Endothelial cell of umbilical vein (primary cell): ENCODE measurements around the gene GTF2F1. TPM values are rescaled to one million over a fixed set of nuclear protein-coding genes. Genes with fewer than 3 reads are reported as not detected.

Experiments
- BruUV-seq: library from RNA; stranded (reverse); fragments of 400-500 nt; replicated peaks from 2 replicates; lab custom pipeline; 2021; lab: Mats Ljungman, UMichigan
- CTCF ChIA-PET: fragments of 300-600, 350-600 bp; sonication (Branson Sonifier 250); formaldehyde crosslinking; loops from one replicate; lab custom pipeline; 2021; ENCODE audit warnings: antibody characterized with exemption, inconsistent platforms; lab: Charles Lee
- POLR2A ChIA-PET: fragments of 300-600, 350-600 bp; sonication (Branson Sonifier 250); formaldehyde crosslinking; loops from one replicate; lab custom pipeline; 2021; ENCODE audit warnings: antibody characterized with exemption, inconsistent platforms; lab: Charles Lee
- DNase-seq: peaks from one replicate; pipeline ENCODE4 v3.0.0-alpha.2; 2011; ENCODE audit warnings: low read depth, low spot score
- FAIRE-seq: peaks from 2 replicates; lab custom pipeline; 2011; peaks lifted over from hg19 to GRCh38; lab: Jason Lieb, UNC
- H2AFZ ChIP-seq: 2 replicates; pipeline ENCODE4 v1.6.0; 2012; ENCODE audit warnings: low read depth, low read length, control low read depth, inconsistent platforms
- H3K27ac ChIP-seq: 2 replicates; pipeline ENCODE4 v1.5.1; 2011; ENCODE audit warnings: low read depth, mild to moderate bottlenecking, control low read depth, low read length, moderate library complexity; ENCODE audit not compliant: insufficient read depth
- H3K27me3 ChIP-seq, 2 experiments: 2 replicates each; pipeline versions ENCODE4 v1.6.0 to v1.6.1; 2011; ENCODE audit warnings: low read length in 2 of 2, mixed read lengths in 1 of 2; ENCODE audit not compliant: control insufficient read depth in 2 of 2, insufficient read depth in 2 of 2
- H3K36me3 ChIP-seq, 2 experiments: 2 replicates in 1 of 2; 3 replicates in 1 of 2; pipeline ENCODE4 v1.5.1; 2011; ENCODE audit warnings: low read length in 2 of 2, mild to moderate bottlenecking in 1 of 2, moderate library complexity in 1 of 2; ENCODE audit not compliant: control insufficient read depth in 2 of 2, insufficient read depth in 2 of 2; ENCODE audit errors: extremely low read depth in 1 of 2
- H3K4me1 ChIP-seq: 3 replicates; pipeline ENCODE4 v1.5.1; 2011; ENCODE audit warnings: mild to moderate bottlenecking, low read length; ENCODE audit not compliant: control insufficient read depth, insufficient read depth; ENCODE audit errors: extremely low read depth
- H3K4me2 ChIP-seq: 2 replicates; pipeline ENCODE4 v1.6.1; 2011; ENCODE audit warnings: low read length, control low read depth, mixed read lengths; ENCODE audit not compliant: insufficient read depth
- H3K4me3 ChIP-seq, 3 experiments: fragments of 200-600 bp in 1 of 3; sonication (generic), shearing (Covaris generic) in 1 of 3; replicated peaks in 1 of 3; 2 replicates each; pipeline ENCODE4 v1.5.1; 2011 to 2016; ENCODE audit warnings: control low read depth in 3 of 3, low read length in 3 of 3, mild to moderate bottlenecking in 2 of 3, inconsistent platforms in 1 of 3, low read depth in 1 of 3, moderate library complexity in 1 of 3; ENCODE audit not compliant: insufficient read depth in 1 of 3
- H3K79me2 ChIP-seq: 2 replicates; pipeline ENCODE4 v1.6.0; 2012; ENCODE audit warnings: low read length, inconsistent platforms; ENCODE audit not compliant: control insufficient read depth, insufficient read depth
- H3K9ac ChIP-seq: replicated peaks from 2 replicates; pipeline ENCODE3; 2011; ENCODE audit warnings: low read length, control low read depth; ENCODE audit not compliant: insufficient read depth; ENCODE audit errors: extremely low read depth
- H3K9me1 ChIP-seq: replicated peaks from 3 replicates; pipeline ENCODE4 v1.6.0; 2011; ENCODE audit warnings: mild to moderate bottlenecking, low read length; ENCODE audit not compliant: control insufficient read depth, insufficient read depth; ENCODE audit errors: extremely low read depth
- H3K9me3 ChIP-seq: replicated peaks from 2 replicates; pipeline ENCODE4 v1.5.1; 2012; ENCODE audit warnings: low read length, inconsistent platforms; ENCODE audit not compliant: control insufficient read depth, insufficient read depth
- H4K20me1 ChIP-seq: replicated peaks from 2 replicates; pipeline ENCODE3; 2011; ENCODE audit warnings: mild to moderate bottlenecking, low read length; ENCODE audit not compliant: control insufficient read depth, insufficient read depth; ENCODE audit errors: extremely low read depth
- EZH2 ChIP-seq: IDR thresholded peaks from 2 replicates; pipeline ENCODE4 v1.6.1; 2012; ENCODE audit warnings: borderline replicate concordance, low read depth, mild to moderate bottlenecking, moderate library complexity, low read length, inconsistent platforms; ENCODE audit not compliant: severe bottlenecking
- FOS ChIP-seq: IDR thresholded peaks from 2 replicates; pipeline ENCODE4 v1.6.1; 2011; ENCODE audit warnings: mild to moderate bottlenecking, low read length, moderate library complexity, borderline replicate concordance; ENCODE audit not compliant: insufficient read depth
- GATA2 ChIP-seq: IDR thresholded peaks from 2 replicates; pipeline ENCODE4 v1.7.0; 2011; ENCODE audit warnings: low read depth, mild to moderate bottlenecking, moderate library complexity, mixed read lengths, low read length; ENCODE audit not compliant: insufficient read length, insufficient read depth
- JUN ChIP-seq: IDR thresholded peaks from 2 replicates; pipeline ENCODE4 v1.6.1; 2011; ENCODE audit warnings: borderline replicate concordance, low read depth; ENCODE audit not compliant: insufficient read length, insufficient read depth
- MYC ChIP-seq: IDR thresholded peaks from one replicate; pipeline ENCODE4 v1.6.1; 2011; ENCODE audit warnings: mild to moderate bottlenecking, low read depth, low read length
- POLR2A ChIP-seq: IDR thresholded peaks from 2 replicates; pipeline ENCODE4 v1.6.1; 2012; ENCODE audit warnings: low read depth, mild to moderate bottlenecking, control low read depth, low read length
- POLR2AphosphoS5 ChIP-seq: IDR thresholded peaks from 2 replicates; pipeline ENCODE4 v1.6.1; 2012; ENCODE audit warnings: low read depth, mild to moderate bottlenecking, control low read depth, low read length, moderate library complexity; ENCODE audit not compliant: insufficient read depth
- dilution Hi-C: fragments of 300-500 bp; cut with MboI; formaldehyde crosslinking; loops from one replicate; pipeline ENCODE4 v1.15.0; 2019; ENCODE audit warnings: low sequenced_read_pairs; ENCODE audit not compliant: extremely low pct_ligation_motif_present
- intact Hi-C: fragments of 100-400 bp; cut with micrococcal nuclease; formaldehyde crosslinking; loops from one replicate; pipeline ENCODE4 v1.10.0; 2022
- polyA plus RNA-seq, 4 experiments: library from polyadenylated mRNA; depleted of rRNA in 3 of 4; stranded (reverse) in 3 of 4; unstranded in 1 of 4; fragments of >200 nt; gene quantifications; 2 replicates each; pipeline versions ENCODE4 v1.2.1 to v1.2.3, GENCODE V29; 2011 to 2012; ENCODE audit warnings: missing spikeins in 1 of 4
- total RNA-seq: library from RNA; stranded (reverse); gene quantifications from 2 replicates; pipeline ENCODE4 v1.2.3, GENCODE V29; 2021
- TF ChIP-seq, protein P1 (sequence below), 2 donors: IDR thresholded peaks; 1 replicate in 1 of 2; 2 replicates in 1 of 2; pipeline ENCODE4 v1.5.1; 2011; ENCODE audit warnings: low read length in 2 of 2, mild to moderate bottlenecking in 2 of 2, moderate library complexity in 2 of 2, control low read depth in 1 of 2, inconsistent platforms in 1 of 2, low read depth in 1 of 2; ENCODE audit not compliant: insufficient read depth in 1 of 2; ENCODE audit errors: extremely low read depth in 1 of 2
- TF ChIP-seq, protein P2 (sequence below): IDR thresholded peaks from 2 replicates; pipeline ENCODE4 v1.6.1; 2011; ENCODE audit not compliant: insufficient read depth, insufficient read length

The GTF2F1 gene
- total and polyA plus RNA-seq, 2 donors (not counting 3 experiments of a cell fraction or from before 2014, with no cell fraction given): 44.8 to 56.4 TPM

DNA sequence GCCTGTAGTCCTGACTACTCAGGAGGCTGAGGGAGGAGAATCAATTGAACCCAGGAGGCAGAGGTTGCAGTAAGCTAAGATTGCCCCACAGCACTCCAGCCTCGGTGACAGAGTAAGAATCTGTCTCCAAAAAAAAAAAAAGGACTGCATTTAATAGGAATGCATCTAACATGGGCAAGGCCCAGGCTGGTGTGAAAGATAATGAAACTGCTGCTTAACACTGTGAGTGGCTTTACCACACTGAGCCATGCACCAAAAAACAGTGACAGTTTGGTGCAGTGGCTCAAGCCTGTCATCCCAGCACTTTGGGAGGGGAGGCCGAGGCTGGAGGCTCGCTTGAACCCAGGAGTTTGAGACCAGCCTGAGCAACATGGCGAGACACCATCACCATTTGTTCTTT is 8.6 kb downstream of the GTF2F1 start:
- ChIA-PET POLR2A (no interaction called here), CTCF (no interaction called here)
- DNase-seq: no peak
- Histone ChIP-seq H3K36me3 (peaks cover 15 to 62% of the 10 kb centered on the region in 2 experiments), H3K27me3 (no peaks in the 10 kb centered on the region), H3K4me1 (no peaks in the 10 kb centered on the region), H3K27ac (no peak overlapping the region), H3K79me2 (no peaks in the 10 kb centered on the region), H2AFZ (no peak overlapping the region), H3K9me3 (no peaks in the 10 kb centered on the region), H3K4me3 (no peak overlapping the region), H3K9ac (no peak overlapping the region), H3K9me1 (no peaks in the 10 kb centered on the region), H3K4me2 (no peak overlapping the region), H4K20me1 (no peaks in the 10 kb centered on the region)
- dilution Hi-C loops (no loop called here), intact Hi-C loops (no loop called here)
- BruUV-seq: no TSS peak
- no peak for FAIRE-seq
- TF ChIP-seq JUN (no peak), FOS (no peak), EZH2 (no peak)
- TF ChIP-seq, protein P1, sequence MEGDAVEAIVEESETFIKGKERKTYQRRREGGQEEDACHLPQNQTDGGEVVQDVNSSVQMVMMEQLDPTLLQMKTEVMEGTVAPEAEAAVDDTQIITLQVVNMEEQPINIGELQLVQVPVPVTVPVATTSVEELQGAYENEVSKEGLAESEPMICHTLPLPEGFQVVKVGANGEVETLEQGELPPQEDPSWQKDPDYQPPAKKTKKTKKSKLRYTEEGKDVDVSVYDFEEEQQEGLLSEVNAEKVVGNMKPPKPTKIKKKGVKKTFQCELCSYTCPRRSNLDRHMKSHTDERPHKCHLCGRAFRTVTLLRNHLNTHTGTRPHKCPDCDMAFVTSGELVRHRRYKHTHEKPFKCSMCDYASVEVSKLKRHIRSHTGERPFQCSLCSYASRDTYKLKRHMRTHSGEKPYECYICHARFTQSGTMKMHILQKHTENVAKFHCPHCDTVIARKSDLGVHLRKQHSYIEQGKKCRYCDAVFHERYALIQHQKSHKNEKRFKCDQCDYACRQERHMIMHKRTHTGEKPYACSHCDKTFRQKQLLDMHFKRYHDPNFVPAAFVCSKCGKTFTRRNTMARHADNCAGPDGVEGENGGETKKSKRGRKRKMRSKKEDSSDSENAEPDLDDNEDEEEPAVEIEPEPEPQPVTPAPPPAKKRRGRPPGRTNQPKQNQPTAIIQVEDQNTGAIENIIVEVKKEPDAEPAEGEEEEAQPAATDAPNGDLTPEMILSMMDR (IDR thresholded peaks at IDR 0.05; ENCODE audit: extremely low read depth in 1 of 2, insufficient read depth in 1 of 2, low read depth in 1 of 2, low read length in 2 of 2): no peak

DNA sequence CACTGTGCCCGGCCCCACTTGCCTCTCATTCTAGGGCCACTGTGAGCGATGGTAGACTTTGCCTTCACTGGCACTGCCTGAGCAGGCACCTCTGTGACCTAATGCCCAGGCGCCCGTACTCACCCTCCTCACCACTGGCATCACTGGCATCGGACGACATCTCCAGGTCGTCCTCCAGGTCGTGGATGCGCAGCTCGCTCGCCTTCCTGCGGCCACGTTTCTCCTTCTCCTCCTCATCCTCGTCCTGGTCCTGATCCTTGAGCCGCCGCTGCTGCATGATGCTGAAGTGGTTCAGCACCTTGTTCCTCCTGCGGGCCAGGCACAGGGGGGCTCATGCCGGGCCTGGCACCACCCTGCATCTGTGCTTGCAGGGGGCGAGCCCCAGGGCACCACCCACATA is 9.8 kb downstream of the GTF2F1 start:
- no peaks in the 10 kb centered on the region for H3K79me2 ChIP-seq
- no peaks in the 10 kb centered on the region for H3K4me1 ChIP-seq
- DNase-seq: no peak
- no peak overlapping the region for H3K27ac ChIP-seq
- dilution Hi-C loops (no loop called here), intact Hi-C loops (no loop called here)
- peaks cover 15 to 56% of the 10 kb centered on the region in 2 experiments for H3K36me3 ChIP-seq
- H3K9me1 ChIP-seq: no peaks in the 10 kb centered on the region
- H3K4me2 ChIP-seq: no peak overlapping the region
- H4K20me1 ChIP-seq: no peaks in the 10 kb centered on the region
- ChIA-PET POLR2A (interaction anchor here (0.6 kb wide), 1 partner anchor 1236 kb away, joined by 5 read pairs; no protein-coding TSS in a partner anchor), CTCF (no interaction called here)
- no peak overlapping the region for H2AFZ ChIP-seq
- no peak for FAIRE-seq
- no TSS peak for BruUV-seq
- H3K4me3 ChIP-seq: no peak overlapping the region
- TF ChIP-seq POLR2A (no peak), GATA2 (no peak), POLR2AphosphoS5 (no peak), EZH2 (no peak), FOS (no peak), MYC (no peak), JUN (no peak)
- TF ChIP-seq, protein P1 (IDR thresholded peaks at IDR 0.05; ENCODE audit: extremely low read depth in 1 of 2, insufficient read depth in 1 of 2, low read depth in 1 of 2, low read length in 2 of 2): no peak
- TF ChIP-seq, protein P2, sequence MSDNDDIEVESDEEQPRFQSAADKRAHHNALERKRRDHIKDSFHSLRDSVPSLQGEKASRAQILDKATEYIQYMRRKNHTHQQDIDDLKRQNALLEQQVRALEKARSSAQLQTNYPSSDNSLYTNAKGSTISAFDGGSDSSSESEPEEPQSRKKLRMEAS: no peak
- no peaks in the 10 kb centered on the region for H3K9me3 ChIP-seq
- no peak overlapping the region for H3K9ac ChIP-seq
- no peaks in the 10 kb centered on the region for H3K27me3 ChIP-seq
